ENCODE data around the gene SDF2L1. TPM values are rescaled to one million over a fixed set of nuclear protein-coding genes. Genes with fewer than 3 reads are reported as not detected.

Gene SDF2L1
- total and polyA plus RNA-seq, 2 of the 13 experiments (the other 11 are each of a cell fraction or from before 2014, with no cell fraction given): 18.0 to 57.4 TPM

GRCh38 chr22:21646608-21647590, 4.8 kb downstream of the SDF2L1 start (continued):
- TF ChIP-seq ZBTB34 (CRISPR knock-in tag; IDR thresholded peaks at IDR 0.05) (no peak), ZNF800 (CRISPR knock-in tag; IDR thresholded peaks at IDR 0.05) (no peak), MIER3 (CRISPR knock-in tag; IDR thresholded peaks at IDR 0.05; ENCODE audit: borderline replicate concordance) (no peak), LRRFIP1 (CRISPR knock-in tag; conservative IDR thresholded peaks at IDR 0.05) (no peak), RORA (CRISPR knock-in tag; IDR thresholded peaks at IDR 0.05) (no peak), ZNF557 (CRISPR knock-in tag; IDR thresholded peaks at IDR 0.05) (no peak)
- TF ChIP-seq, protein P1, sequence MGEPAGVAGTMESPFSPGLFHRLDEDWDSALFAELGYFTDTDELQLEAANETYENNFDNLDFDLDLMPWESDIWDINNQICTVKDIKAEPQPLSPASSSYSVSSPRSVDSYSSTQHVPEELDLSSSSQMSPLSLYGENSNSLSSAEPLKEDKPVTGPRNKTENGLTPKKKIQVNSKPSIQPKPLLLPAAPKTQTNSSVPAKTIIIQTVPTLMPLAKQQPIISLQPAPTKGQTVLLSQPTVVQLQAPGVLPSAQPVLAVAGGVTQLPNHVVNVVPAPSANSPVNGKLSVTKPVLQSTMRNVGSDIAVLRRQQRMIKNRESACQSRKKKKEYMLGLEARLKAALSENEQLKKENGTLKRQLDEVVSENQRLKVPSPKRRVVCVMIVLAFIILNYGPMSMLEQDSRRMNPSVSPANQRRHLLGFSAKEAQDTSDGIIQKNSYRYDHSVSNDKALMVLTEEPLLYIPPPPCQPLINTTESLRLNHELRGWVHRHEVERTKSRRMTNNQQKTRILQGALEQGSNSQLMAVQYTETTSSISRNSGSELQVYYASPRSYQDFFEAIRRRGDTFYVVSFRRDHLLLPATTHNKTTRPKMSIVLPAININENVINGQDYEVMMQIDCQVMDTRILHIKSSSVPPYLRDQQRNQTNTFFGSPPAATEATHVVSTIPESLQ (CRISPR knock-in tag; conservative IDR thresholded peaks at IDR 0.05): no peak
